ENCODE measurements around the gene BCL2L1. TPM values are rescaled to one million over a fixed set of nuclear protein-coding genes. Genes with fewer than 3 reads are reported as not detected.
"Not testable (repeated sequence)": the region's sequence is repeated elsewhere in the genome, so short reads cannot be mapped to it uniquely, and the experiment has no call there.

The BCL2L1 gene
- 10 to 100 TPM; 71.6 to 82.0 (median 81.4) TPM for polyA plus RNA-seq (ENCODE audit: insufficient read length in 3 of 3)

DNA sequence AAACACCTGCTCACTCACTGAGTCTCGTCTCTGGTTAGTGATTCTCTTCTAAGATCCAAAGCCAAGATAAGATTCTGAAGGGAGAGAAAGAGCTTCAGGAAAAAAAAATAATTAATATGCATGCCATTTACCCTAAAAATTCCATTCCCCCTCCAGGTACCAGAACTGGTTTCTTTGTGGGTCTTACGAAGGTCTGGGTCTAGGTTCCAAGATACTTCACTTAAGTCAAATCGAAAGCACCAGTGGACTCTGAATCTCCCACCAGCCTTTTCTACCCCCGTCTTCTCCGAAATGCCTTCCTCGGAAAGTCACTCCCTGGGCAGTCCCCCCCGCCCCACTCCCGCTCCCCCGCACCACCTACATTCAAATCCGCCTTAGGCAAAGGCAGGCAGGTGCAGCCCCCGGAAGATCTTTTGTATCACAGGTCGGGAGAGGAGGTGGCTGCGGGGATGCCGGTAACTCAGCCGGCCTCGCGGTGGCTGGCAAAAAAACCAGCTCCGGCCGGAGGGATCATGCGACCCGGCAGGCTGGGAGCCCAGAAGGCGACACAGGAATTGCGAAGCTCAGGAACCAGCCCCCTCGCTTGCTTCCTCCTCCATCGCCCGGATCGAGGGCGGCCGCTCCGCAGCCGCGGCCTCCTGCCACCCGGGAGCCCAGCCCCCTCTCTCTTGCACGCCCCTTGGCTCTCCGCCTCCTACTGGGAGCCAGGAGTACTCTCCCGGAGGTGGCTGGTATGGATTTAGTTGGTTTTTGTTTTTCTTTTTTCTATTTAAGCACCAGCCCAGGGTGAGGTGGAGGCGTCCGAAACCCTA lies at the start of gene BCL2L1:
BCL2L1 (minus strand) TSS at position 612 of the 812 bp plus-strand sequence. CDS start 650 bp downstream, outside the sequence.
- DNase-seq (ENCODE audit: low read depth in 3 of 3, low spot score in 2 of 3): peak in 2 of 3 donors; percentile 70 to 73

DNA sequence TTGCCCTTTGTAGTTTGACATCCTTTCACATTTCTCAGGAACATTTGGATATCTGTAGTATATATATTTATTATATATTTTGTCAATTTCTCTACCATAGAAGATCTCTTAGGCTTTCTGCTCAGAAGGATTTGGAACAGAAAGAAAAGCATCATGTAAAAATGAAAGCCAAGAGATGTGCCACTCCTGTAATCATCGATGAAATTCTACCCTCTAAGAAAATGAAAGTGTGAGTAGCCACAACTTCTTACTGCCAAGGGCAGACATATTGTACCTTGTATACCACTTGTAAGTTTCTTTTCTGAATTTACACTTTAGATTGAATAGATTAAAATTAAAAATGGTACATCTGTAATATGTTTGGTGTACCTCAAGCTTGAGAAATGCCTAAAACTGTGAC lies 47.6 kb upstream of the BCL2L1 start:
- no peak for DNase-seq (ENCODE audit: low read depth in 3 of 3, low spot score in 2 of 3)

DNA sequence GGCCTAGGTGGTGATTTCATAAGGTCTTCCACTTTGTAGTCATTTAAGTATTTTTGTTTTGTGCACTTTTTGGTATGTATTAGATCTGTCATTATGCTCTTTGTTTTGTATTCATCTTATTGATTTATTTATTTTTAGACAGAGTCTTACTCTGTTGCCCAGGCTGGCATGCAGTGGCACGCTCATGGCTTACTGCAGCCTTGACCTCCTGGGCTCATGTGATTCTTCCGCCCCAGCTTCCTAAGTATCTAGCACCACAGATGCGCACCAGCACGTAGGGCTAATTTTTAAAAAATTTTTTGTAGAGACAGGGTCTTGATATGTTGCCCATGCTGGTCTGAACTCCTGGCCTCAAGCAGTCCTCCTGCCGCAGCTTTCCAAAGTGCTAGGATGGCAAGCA lies 47.0 kb upstream of the BCL2L1 start:
- no peak for DNase-seq (ENCODE audit: low read depth in 3 of 3, low spot score in 2 of 3)

DNA sequence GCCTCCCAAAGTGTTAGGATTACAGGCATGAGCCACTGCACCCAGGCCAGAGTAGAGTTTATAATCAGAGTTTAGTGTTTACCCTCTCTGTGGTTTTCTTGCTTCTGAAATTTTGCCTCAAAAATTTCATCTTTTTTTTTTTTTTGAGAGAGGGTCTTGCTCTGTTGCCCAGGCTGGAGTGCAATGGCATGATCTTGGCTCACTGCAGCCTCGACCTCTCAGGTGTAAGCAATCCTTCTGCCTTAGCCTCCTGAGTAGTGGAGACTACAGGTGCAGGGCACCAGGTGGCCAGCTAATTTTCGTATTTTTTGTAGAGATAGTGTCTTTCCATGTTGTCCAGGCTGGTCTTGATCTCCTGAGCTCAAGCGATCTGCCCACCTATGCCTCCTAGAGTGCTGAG lies 45.1 kb upstream of the BCL2L1 start:
- no peak for DNase-seq (ENCODE audit: low read depth in 3 of 3, low spot score in 2 of 3)

DNA sequence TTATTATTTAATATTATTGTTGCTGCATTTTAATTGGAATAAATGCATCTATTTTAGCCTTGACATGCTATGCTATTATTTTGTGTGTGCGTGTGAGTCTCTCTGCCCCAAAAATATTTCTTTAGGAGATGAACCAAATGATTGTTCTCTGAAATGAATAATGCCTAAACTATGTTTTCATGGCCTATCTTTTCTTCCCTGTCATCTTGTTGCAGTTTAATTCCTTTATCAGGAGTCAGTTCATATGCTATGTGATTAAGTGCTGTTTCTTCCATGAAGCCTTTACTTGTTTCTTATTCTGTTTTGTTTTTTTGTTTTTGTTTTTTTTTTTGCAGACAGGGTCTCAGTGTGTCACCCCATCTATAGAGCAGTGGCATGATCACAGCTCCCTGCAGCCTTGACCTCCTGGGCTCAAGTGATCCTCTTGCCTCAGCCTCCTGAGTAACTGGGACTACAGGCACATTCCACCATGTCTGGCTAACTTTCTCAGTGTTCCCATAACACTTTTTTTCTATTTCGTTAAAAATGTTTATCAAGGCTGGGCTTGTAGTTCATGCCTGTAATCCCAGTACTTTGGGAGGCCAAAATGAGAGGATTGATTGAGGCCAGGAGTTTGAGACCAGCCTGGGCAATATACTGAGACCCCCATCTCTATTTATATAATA lies 42.1 kb upstream of the BCL2L1 start:
- DNase-seq (ENCODE audit: low read depth in 3 of 3, low spot score in 2 of 3): no peak

DNA sequence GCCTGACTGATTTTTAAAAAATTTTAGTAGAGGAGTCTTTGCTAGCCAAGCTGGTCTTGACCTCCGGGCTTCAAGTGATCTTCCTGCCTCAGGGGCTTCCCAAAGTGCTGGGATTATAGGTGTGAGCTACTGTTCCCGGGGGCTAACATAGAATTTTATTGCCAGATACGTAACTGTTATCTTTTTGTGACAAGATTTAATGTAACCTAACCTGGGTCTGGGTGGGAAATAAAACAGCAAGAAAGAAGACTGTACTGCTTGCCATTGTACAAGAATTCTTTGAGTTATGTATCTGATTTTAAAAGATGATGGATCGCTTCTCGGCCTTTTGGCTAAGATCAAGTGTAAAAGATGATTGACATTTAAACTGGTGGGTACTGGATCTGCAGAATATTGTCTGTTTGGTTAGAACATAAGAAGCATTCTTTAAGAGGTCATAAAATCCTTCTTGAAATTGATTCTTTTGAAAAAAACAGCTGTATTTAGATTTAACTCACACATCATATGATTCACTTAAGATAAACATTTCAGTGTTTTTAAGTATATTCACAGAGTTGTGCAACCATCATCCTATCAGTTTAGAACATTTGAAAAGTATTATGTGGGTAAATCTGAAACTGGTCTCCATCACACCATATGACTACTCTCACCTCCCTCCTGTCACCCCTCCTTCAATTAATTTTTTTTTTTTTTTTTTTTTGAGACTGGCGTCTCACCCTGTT lies 38.0 kb upstream of the BCL2L1 start:
- no peak for DNase-seq (ENCODE audit: low read depth in 3 of 3, low spot score in 2 of 3)

DNA sequence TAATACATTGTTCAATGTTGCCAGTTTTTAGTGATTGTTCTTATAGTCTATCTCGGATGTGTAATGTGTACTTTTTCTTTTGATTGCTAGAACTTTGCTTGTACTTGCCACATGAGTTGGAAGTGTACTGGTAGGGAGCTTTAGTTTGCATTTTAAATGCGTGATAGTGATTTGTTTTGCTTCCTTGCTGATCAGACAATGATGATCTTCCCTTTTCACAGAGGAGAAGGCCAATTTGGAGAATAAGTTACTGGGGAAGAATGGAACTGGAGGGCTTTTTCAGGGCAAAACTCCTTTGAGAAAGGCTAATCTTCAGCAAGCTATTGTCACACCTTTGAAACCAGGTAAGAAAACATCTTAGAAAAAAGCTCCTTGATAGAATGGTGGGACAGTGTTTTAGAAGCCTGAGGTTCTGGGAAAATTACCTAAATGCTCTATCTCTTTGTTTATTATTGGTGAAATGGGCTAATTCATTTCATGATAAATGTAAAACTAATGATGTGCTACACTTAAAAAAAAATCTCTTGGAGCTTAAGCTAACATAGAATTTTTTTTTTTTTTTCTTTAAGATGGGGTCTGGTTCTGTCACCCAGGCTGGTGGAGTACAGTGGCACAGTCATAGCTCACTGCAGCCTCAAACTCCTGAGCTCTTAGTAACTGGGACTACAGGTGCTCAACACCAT lies 37.3 kb upstream of the BCL2L1 start:
- no peak for DNase-seq (ENCODE audit: low read depth in 3 of 3, low spot score in 2 of 3)

DNA sequence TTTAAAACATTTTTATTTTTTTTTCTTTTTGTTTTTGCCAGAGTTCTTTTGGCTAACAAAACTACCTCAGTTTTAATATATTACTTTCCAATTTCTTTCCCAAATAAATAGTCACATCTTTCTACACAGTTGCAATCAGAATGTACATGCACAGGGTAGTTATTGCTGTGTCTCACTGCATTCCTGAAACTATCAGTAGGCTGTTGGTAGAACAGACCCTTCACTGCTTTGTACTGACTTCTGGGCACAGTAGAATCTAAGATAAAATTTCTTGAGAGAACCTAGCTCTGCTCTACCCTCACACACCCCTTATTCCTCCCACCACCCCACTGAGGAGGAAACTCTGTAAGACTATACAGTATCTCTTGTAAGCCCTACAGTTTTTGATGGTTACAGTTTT lies 36.3 kb upstream of the BCL2L1 start:
- no peak for DNase-seq (ENCODE audit: low read depth in 3 of 3, low spot score in 2 of 3)

DNA sequence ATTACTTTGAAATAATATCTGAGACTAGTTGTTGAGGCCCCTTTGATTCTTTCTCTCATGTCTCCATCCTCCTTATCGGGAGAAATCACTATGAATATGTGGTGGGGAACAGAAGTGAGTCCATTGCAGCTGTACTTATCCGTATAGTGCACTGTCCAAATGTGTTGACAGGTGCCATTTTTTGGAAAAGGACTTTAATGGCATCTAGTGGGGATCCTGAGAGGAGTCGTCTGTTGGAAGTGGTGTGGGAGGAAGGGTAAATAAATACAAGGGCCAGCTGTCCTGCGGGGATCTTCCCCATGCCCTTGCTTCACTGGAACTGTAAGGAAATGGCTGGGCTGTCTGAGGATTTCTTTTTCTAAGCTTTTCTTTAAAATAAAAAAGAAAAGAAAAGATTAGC lies 35.9 kb upstream of the BCL2L1 start:
- DNase-seq (ENCODE audit: low read depth in 3 of 3, low spot score in 2 of 3): no peak

DNA sequence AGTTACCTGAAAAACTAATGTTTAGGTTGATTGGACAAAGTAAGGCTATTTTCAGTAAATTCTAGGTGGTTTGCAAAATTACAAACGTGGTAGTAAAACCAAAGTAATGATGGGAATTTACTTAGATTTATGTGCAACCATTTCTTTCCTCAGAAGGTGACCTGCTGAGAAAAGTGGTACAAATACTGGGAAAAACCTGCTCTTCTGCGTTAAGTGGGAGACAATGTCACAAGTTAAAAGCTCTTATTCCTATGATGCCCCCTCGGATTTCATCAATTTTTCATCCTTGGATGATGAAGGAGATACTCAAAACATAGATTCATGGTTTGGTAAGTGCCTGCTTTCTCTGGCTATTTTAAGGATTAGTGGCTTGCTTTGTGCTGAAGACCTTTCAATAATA lies 34.6 kb upstream of the BCL2L1 start:
- DNase-seq (ENCODE audit: low read depth in 3 of 3, low spot score in 2 of 3): no peak

DNA sequence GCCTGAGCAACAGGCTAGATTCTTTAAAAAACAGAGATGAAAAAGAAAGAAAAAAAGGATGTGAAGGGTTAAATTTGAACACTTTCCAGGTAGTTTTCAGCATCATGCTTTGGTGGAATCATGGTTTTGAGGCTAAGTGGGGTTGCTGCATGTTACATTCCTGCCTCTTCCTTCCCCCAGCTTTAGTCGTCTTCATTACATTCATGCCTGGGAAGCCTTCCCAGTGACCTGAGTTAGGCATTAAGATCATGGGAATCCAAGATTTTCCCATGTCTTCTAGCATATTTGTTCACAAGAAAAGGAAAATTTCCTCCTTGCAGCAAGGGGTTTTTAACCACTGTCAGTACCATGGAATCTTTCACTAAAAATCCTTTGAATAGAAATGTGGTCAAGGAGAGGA lies 28.5 kb upstream of the BCL2L1 start:
- DNase-seq (ENCODE audit: low read depth in 3 of 3, low spot score in 2 of 3): no peak

DNA sequence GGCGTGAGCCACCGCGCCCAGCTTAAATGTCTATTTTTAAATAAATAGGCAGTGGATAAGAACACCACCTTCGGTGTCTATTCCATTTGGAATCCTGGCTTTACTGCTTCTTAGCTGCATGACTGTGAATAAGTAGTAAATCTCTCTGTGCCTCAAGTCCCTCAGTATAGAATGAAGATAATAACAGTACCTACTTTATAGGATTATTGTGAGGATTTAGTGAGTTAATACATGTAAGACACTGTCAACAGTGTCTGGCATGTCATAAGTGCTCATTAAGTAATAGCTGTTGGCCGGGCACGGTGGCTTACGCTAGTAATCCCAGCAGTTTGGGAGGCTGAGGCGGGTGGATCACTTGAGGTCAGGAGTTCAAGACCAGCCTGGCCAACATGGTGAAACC lies 26.6 kb upstream of the BCL2L1 start:
- no peak for DNase-seq (ENCODE audit: low read depth in 3 of 3, low spot score in 2 of 3)

DNA sequence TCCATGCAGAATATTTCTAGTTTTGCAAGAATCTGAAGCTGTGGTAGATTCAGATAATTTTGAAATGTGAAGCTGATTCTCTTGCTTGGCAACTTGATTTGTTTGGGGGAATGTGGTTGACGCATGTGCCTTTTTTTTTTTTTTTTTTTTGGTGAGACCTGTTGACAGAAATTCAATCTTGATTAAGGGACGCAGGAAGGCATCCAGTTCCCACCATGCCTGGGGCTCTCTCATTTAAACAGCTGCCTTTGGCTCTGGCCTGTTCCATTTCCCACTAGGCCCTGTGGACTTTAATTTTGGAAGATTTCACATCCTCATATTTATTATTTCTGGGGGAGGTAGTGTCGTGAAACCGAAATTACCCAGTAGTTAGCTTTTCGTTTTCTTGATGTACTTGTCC lies 25.0 kb upstream of the BCL2L1 start:
- DNase-seq (ENCODE audit: low read depth in 3 of 3, low spot score in 2 of 3): no peak

DNA sequence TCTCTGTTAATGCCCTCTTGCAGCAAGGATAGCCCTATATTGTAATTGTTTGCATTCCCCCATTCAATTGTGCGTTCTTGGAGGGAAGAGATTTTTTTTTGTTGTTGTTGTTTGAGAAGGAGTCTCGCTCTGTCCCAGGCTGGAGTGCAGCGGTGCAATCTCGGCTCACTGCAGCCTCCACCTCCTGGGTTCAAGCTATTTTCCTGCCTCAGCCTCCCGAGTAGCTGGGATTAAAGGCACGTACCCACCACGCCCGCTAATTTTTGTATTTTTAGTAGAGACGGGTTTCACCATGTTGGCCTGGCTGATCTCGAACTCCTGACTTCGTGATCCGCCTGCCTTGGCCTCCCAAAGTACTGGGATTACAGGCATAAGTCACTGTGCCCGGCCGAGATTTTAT lies 24.4 kb upstream of the BCL2L1 start:
- DNase-seq (ENCODE audit: low read depth in 3 of 3, low spot score in 2 of 3): not testable (repeated sequence)

DNA sequence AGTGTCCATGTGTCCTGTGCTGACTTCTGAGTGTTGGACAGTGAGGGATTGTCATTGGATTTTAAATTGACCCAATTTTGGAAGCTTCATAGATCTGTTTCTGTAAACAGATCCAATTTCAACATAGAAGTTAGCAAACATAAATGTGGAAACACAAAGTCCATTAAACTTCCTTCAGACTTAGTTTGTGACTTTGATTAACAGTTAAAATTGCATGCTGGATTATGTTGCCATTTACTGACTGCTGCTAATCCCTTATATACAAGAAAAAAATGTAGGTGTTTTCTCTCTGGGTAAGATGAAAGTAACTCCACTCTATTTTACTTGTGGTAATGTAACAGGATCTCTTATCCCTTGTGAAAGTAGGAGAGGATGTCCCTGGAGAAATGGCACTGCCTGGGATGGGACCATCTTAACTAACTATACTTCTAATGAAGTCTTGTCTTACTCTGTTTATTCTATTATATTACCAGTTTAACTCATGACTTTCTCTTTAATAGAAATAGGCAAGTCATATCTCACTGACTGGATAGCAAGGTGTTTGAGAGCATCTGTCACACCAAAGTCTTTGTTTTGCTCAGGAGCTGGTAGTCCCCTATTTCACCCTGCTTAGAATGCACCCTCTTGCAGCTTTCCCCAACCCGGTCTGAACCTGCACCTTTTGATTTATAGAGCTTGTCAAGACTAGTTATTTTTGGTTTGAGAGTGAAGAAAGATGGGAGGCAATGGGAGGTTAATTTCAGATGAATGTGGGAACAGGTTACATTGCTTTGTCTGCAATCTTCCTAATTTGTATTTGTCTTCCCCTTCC lies 23.6 kb upstream of the BCL2L1 start:
- DNase-seq (ENCODE audit: low read depth in 3 of 3, low spot score in 2 of 3): no peak

DNA sequence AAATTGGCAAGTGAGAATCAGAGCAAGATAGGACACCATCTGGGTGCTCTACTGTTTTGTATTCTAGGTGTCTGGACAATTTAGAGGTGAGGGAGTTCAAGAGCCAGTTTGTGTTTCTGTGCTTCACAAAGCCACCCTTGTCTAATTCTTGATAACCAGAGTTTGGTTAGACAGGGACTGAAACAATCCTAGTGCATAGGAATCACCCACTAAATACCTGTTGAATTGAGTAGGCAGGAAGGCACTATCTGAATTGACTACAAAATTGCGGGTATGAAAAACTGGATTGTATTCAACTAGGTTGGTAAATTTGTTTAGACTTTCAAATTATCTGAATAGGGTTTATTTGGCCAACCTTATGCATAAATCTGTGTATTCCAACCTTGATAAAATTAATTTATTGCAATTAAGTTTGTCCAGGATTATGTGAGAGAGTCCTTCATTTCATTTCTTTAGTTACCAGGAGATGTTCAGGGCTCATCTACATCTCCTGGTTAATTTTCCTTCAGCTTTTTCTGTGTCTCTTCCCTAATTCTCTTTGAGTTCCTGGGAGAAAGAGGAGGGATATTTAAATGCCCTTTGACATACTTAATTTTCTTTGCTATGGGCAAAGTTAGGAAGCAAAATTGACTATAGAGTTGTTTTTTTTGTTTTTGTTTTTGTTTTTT lies 18.1 kb upstream of the BCL2L1 start:
- no peak for DNase-seq (ENCODE audit: low read depth in 3 of 3, low spot score in 2 of 3)

DNA sequence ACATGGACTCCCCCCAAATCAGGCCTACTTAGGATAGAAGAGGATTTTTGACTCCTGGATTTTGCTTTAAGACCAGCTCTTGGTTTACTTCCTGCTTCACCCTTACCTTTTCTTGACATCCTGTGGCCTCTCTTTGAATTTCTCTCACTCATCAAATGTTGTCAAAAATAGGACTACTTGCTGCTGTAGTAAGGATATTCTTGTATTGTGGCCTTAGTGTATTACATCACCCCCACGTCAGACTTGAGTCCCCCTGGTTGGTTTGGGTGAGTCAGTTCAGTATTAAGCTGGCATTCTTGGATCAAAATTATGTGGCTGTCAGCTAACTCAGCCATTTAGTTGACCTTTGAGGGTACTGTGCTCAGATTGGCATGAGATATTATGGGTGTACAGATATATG lies 17.5 kb upstream of the BCL2L1 start:
- no peak for DNase-seq (ENCODE audit: low read depth in 3 of 3, low spot score in 2 of 3)

DNA sequence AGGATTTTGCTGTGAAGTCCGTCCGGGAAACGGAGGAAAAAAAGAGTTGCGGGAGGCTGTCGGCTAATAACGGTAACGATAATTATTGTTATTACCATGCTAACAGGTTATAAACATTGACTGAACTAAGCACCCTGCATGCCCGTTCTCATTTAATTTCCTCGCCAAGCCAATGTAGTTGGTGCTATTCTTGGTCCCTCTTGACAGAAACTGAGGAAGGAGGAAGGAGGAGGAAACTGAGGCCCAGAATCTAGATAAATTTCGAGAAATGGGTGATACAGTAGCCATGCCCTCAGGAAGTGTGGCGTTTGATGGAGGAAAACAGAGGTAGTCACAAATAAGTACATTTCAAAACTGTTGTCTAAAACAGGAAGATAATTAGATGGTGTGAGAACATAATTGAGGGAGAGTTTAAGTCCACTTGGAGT lies 16.9 kb upstream of the BCL2L1 start:
- DNase-seq (ENCODE audit: low read depth in 3 of 3, low spot score in 2 of 3): no peak

DNA sequence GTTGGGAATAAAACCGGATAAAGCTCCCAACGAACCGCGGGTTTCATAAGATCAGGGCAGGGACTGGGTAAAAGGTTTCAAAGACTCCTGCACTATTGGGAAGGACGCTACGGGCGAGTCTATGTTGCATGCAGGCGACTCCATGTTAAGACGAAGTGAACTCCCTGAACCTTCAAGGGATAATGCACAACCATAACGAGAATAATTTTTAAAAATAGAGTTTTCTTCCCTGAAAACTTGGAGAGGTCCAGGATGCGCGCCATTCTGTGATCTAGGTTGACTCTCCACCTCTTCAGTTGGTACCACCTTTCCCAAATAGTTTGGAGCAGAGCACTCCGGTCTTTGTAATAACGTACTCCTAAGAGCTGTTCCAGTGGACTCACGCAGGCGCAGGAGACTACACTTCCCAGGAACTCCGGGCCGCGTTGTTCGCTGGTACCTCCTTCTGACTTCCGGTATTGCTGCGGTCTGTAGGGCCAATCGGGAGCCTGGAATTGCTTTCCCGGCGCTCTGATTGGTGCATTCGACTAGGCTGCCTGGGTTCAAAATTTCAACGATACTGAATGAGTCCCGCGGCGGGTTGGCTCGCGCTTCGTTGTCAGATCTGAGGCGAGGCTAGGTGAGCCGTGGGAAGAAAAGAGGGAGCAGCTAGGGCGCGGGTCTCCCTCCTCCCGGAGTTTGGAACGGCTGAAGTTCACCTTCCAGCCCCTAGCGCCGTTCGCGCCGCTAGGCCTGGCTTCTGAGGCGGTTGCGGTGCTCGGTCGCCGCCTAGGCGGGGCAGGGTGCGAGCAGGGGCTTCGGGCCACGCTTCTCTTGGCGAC lies 16.3 kb upstream of the BCL2L1 start, which contains the start of gene TPX2:
TPX2 (plus strand) TSS at position 562 of the 821 bp plus-strand sequence. CDS start 18,187 bp downstream, outside the sequence.
- DNase-seq (ENCODE audit: low read depth in 3 of 3, low spot score in 2 of 3): peak; percentile 91 to 96 (median 94)
